Activated T-cell treated with anti-CD3 and anti-CD28 coated beads for 1 hour (primary cell): ENCODE data around the gene PSMG1.
"Not testable (repeated sequence)": the region's sequence is repeated elsewhere in the genome, so short reads cannot be mapped to it uniquely, and the experiment has no call there.

Experiments
- DNase-seq: peaks from one replicate; pipeline ENCODE4 v3.0.0-alpha.2; 2020; ENCODE audit warnings: low read depth

The PSMG1 gene, protein sequence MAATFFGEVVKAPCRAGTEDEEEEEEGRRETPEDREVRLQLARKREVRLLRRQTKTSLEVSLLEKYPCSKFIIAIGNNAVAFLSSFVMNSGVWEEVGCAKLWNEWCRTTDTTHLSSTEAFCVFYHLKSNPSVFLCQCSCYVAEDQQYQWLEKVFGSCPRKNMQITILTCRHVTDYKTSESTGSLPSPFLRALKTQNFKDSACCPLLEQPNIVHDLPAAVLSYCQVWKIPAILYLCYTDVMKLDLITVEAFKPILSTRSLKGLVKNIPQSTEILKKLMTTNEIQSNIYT

DNA sequence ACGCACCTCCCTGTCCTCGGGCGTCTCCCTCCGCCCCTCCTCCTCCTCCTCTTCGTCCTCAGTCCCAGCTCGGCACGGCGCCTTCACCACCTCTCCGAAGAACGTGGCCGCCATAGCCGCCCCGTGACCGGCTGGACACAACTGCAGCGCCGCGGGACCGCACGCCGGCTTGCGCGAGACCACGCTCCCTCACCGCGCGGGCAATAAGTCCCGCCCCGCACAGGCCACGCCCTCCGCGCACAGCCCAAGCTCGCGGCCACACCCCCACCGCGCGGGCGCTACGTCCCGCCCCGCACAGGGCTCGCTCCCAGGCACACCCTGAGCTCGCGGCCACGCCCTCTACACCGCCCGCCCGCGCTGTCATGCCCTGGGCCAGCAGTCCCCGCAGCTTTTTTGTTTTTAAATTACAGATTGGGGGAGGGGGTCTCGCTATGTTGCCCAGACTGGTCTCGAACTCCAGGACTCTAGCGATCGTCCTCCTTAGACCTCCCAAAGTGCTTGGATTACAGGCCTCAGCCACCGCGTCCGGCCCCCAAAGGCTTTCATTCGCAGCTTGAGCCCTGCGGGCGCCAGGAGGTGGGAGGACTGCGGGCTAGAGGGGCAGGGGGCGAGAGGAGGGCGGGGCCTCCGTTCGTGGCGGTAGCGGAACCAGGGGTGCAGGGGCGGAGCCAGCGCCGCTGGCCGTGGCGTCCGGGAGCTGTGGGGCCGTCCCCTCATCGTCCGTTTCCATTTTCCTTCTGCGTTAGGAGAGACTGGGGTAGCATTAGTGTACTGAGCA lies at the start of gene PSMG1:
TSS of gene PSMG1 (minus strand) at position 180 of the 778 bp plus-strand sequence. CDS start at position 114, 66 bp downstream.
- peak; percentile 94 for DNase-seq

DNA sequence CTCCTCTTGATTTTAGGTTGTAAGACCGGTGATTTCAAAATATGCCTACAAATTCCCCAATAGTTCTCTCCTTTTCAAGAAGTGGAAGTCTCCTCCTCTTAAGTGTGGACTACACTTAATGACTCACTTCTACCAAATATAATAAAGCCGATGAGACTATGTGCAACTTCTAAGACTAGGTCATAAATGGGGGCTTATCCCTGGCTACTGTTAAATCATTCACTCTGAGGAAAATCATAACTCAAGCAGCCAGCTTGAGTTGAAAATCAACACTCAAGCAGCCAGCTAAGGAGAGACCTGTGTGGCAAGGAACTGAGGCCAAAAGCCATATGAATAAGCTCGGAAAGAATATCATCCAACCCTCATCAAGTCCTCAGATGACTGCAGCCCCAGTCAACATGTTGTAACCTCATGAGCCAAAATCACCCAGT lies 49.6 kb upstream of the PSMG1 start:
- DNase-seq = no peak

DNA sequence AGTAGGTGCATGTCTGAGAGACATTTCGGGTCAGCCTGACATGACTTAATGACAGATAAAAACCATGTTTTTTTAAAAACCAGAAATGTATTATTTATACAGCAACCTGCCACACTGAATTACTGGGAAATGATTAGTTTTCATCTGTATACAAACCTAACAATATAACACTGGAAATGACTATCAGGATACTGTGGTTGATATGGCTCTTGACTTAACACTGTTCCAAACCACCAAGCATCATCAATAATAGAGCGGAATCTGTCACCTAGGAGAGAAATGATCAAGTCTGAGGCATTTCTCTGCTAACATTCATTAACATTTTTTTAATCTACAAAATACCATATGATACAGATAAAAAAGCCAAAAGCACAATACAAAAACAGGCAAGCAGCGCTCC lies 41.7 kb upstream of the PSMG1 start:
- no peak for DNase-seq

DNA sequence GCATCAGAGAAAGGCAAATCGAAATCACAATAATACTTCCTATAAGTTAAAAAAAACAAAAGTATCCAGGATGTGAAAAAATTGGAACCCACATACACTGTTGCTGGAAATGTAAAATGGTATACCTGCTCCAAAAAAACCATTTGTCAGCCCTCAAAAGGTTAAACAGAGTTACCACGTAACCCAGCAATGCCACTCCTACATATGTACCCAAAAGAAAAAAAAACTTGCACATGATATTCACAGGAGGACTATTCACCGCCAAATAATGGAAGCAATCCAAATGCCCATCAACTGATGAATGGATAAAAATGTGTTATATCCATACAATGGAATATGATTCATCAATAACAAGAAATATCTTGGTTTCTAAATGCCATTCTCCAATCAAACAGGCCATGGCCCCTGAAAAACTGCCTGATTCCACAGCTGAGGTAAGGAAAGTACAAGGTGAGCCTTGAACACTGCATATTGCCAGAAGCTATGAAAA lies 38.8 kb upstream of the PSMG1 start:
- DNase-seq = no peak

DNA sequence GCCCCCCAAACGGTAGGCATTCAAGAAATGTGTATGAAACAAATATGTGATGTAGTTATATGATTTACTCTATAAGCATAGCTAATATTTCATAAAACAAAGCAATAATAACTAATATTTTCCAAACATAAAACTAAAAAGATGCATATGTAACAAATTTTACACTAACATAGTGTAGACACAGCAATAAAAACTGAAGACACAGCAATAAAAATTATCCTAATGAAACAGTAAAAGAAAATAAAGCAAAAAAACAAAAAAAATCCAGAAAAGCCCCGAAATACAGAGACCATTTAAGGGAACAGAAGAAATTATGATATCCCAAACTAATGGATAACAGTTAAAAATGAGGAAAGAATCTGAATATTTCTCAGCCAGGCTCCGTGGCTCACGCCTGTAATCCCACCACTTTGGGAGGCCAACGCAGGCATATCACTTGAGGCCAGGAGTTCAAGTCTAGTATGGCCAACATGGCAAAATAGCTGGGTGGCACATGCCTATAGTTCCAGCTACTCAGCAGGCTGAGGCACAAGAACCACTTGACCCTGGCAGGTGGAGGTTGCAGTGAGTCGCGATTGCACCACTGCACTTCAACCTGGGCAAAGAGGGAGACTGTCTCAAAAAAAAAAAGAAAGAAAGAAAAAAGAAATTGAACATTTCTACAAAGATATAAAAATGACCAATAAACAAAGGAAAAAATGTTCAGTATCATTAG lies 38.2 kb upstream of the PSMG1 start:
- DNase-seq = no peak

DNA sequence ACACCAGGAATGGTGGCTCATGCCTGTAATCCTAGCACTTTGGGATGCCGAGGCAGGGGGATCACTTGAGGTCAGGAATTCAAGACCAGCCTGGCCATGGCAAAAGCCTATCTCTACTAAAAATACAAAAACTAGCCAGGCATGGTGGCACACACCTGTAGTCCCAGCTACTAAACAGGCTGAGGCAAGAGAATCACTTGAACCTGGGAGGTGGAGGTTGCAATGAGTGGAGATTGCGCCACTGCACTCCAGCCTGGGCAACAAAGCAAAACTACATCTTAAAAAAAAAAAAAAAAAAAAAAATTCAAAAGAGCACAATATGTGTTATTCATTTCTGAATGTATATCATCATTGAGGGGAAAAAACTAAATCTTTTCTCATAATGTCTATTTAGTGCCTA lies 37.6 kb upstream of the PSMG1 start:
- DNase-seq = not testable (repeated sequence)

DNA sequence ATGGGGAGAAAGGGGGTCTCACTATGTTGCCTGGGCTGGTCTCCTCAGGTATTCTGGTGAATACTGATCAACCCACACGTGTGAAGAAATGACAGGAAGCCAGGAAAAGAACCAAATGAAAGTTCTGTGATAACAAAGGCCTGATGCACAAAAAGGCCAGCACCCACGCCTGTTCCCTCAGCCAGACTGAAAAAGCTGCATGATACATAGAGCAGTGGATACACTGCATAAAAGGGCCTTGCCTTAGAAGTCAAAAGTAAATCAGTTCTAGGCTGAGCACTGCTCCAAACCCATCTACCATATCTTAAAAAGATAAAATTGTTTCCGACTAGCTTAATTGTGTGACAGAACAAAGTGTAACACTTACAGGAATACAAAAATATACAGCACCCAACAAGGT lies 36.9 kb upstream of the PSMG1 start:
- DNase-seq = no peak

DNA sequence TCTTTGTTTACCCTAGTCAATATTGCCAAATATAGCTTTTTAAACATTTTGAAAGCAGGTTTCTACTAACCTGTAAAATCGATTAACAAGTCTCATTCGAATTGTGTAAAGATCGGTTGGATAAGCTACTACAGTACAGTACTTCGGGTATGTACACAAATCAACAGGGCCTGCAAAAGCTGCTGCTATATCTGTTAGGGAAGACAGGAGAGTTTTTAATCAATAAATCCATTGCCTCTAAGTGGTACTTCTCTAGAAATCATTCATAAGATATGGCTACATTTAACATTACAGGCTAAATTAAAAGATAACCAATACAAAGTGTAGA lies 34.8 kb upstream of the PSMG1 start:
- no peak for DNase-seq

DNA sequence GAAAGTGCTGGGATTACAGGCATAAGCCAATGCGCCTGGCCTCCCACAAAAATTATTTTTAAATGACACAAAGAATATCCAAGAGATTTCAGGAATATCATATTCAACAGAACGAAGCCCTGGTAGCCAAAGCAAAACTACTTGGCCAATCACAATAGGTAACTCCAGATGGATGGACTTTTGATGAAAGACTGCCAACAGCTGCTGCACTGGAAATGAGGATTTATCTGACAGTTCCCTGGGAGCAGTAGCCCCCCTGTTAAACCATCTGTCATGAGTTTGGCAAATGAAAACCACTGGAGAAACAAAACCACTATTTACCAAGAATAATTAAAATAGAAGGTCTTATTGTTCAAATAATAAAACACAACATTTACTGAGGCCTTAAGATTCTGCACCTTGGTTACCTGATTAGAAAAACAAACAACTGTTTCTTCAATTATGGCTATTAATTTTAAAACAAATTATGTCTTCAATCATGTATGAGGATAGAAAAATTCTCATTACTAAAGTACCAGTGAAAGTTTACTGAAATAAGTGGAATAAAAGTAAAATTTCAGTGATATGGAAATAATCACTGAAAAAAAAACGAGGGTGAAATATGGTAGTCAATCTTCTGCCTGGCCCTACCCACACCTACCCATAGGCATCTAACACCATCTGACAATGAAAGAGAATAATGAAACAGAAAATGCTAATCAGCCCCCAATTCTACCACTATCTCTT lies 34.3 kb upstream of the PSMG1 start:
- no peak for DNase-seq

DNA sequence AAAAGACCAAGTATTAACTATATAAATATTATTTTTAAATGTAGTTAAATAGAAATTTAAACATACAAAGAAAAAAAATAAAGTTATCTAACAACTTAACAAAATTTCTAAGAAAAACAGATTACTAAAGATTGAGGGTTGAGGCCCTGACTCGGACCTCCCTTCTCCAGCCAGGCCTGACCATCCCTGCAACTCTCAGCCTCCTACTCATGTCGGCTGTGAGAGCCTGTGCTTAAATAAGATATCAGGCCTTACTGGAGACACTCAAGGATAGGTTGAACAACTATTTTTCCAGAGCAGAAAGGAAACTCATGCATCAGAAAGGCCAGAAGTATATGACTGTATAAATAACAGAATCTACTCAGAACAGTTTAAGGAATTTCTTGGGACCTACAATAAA lies 33.0 kb upstream of the PSMG1 start:
- DNase-seq = no peak

DNA sequence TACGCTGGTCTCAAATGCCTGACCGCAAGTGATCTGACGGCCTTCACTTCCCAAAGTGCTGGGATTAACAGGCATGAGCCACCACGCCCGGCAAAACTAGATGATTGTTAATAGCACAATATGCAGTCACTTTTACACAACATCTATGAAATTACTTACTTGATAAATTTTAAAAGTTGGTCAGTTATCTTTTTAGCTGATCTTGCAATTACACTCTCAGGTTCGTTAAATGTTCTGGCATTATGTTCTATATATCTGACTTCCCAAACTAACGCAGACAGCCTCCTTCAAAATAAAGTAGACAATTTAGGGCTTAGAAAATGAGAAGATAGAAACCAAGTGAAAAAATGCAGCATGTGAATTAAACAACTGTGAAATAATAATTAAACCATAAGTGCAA lies 31.8 kb upstream of the PSMG1 start:
- no peak for DNase-seq

DNA sequence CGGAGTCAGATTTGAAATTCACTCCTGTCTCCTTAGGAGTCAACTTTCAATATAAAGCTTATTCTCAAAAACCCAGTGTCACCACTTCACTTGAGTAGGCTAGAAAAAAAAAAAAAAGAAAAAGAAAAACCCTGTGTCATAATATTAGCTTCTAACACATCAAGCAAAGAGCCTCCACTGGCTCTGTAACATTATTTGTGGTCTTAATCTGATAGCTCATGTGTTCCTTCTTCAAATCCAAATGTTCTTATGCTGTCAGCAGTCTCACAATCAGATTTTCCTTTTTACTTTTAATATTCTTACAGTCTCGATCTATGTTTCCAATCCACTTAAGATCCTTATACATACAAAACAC lies 26.1 kb upstream of the PSMG1 start:
- DNase-seq = no peak

DNA sequence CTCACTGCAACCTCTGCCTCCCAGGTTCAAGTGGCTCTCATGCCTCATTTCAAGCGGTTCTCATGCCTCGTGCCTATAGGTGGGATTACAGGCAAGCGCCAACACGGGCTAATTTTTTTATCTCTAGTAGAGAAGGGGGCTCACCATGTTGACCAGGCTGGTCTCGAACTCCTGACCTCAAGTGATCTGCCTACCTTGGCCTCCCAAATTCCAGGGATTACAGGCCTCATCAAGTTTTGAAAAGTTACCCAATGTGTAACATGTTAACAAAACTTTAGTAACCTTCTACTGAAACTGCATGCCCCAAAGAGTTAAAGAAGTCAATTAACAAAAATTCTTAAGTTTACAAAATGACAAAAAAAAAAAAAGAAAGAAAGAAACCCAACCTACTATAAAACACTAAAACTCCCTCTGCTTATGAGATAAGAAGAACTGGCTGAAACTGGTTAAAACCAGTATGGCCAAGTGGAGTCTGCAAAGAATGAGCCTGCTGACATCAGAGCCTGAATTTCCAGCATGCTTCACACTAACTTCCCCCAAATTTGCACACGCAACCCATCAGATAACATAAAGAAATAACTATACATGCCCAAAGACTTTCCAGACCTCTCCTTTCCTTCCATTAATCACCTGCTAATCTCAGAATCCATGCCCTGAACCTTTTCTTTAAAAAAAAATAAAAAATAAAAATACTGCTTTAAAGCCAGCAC lies 25.5 kb upstream of the PSMG1 start:
- DNase-seq = no peak

DNA sequence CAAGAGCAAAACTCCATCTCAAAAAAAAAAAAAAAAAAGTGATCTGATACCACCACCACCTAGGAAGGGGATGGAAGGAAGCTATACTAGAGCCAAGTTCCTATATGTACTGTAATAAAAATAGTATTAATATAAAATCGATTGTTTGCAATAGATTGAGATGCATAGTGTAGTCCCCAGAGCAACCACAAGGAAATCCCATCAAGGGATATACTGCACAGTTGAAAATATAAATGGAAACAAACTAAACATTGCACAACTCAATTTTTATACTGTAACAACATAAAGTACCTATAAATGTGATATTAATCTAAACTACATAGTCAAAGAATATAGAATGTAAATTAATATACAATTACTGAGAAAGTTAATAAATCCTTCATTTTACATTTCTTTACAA lies 20.9 kb upstream of the PSMG1 start:
- DNase-seq = no peak

DNA sequence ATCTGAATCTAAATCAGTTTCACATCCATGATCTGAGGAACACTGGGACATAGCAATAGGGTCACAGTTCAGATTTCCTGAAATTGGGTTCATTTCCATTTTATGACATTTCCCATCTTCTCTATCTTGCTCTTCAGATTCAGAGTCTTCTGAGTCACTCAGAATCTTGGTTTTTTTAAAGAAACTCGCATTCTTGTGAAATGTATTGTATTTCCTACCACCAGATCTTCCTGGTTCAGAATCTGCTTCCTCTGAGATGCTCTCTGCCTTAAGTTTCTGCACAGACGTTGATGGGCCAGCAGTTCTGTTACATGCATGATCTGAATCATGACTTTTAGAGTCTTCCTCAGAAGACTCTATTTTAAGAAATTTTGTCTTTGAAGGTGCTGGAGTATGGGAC lies 15.5 kb upstream of the PSMG1 start:
- no peak for DNase-seq

DNA sequence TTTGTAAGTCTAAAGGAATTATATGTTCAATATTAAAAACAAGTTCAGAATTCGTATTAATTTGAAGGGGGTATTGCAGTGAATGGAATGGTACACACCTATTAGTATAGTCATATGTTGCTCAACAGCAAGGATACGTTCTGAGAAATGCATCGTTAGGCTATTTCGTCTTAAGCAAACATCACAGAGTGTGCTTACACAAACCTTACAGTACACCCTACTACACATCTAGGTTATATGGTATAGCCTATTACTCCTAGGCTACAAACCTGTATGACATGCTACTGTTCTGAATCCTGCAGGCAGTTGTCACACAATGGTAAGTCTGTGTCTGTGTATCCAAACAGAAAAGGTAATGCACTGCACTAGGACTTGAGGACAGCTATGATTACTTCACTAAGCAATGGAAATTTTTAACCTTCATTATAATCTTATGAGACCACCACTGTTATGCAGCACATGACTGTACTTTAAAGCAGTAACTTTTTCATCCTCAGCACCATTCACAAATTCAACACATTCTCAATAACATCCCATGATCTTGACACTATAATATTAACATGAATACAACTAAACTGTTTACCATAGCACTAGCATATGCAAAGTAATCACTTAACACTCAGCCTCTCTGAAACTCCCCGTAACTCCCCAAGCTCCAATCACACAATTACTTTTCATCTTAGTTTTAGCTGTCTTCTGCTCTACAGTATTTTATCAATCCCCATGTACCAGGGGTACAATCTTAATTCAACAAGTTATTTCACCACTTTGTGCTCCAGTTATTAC lies 14.4 kb upstream of the PSMG1 start:
- DNase-seq = no peak

DNA sequence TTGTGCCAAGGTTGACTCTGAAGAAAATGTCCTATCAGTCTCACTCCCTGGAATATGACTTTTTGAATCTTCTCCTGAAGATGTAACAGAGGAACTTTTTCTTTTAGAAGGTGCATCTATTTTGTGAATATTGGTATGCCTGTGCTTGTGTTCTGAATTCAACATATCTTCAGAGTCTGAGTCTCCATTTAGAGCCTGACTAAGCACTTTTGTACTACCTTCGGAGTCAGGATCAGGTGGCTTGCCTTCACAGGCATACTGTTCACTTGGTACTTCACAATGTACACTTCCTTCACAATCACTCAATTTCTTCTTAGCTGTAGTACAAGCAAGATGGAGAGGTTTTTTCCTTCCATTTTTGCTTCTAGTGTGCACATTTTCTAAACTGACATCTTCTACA lies 13.6 kb upstream of the PSMG1 start:
- DNase-seq = no peak

DNA sequence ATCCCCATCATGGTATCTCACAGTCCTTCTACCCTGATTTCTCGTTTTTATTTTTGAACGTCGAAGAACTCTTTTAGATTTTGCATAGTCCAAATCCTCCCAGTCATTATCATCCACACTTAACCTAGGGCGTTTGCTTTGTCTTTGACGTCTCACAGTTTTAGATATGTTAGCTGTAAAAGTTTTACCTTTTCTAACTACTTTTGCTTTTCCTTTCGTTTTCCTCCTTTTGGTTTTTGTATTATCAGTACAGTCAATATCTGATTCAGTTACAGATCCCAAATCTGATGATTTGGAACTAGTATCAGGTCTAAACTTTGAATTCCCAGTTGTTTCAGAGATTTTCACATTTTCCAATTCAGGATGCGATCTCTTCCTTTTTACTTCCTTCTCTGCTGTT lies 13.1 kb upstream of the PSMG1 start:
- DNase-seq = no peak

DNA sequence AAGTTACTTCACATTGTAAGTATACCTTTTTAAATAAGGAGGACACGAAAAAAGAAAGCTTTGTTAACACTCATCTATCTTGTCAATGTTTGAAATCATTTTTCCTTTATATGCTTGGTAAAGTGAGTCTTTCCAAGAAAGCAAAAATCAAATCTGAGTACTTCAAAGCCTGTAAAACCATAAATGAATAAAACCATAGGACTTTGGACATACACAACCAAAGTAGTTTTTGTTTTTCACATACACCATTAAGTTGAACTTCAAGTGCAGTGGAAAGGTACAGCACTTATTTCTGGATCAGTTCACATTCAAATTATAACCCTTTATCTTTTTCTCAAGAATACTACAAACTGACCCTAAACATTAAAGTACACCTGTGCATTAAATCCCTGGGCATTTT lies 10.1 kb upstream of the PSMG1 start:
- DNase-seq = no peak

DNA sequence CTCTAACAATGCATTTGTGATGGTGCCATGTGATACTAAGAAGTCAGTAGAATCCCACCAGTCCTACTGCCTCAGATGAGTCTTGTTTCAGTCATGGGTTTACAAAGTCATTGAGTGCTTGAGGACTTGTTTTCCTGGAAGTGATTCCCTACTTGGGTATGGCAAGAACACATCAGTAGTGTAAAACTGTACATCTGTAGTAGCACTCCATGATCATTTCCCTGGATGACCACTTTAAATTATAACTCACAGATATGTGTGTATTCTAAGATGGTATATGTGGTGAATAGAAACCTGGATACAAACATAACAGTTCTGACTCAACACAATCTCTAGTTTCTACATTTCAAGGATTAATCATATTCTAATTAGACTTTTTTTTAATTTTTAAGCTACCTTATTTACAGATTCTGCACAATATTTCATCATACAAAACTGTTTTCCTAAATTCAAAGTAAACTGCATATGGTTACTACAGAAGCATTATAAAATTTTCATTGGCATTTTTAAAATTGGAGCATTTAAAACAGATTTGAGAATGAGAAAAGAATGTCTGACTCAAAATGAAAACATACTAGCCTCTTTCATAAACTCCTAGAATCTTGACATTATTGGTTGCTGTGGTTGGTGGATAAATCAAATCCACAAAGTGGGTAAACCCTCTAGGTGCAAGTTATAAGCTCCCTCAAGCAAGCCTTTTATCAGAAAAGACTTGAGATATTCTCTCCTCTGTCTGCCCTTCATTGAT lies 6.8 kb upstream of the PSMG1 start:
- no peak for DNase-seq
